GM21526 (cell line): Measurements from ENCODE around the gene GJB6.

Experiments used
- ATAC-seq: cut with Tn5 transposase; IDR thresholded peaks from one replicate; pipeline ENCODE4 v1.9.1; 2021; ENCODE audit warnings: moderate library complexity; ENCODE audit not compliant: unreplicated experiment, low FRiP score

The GJB6 gene

DNA sequence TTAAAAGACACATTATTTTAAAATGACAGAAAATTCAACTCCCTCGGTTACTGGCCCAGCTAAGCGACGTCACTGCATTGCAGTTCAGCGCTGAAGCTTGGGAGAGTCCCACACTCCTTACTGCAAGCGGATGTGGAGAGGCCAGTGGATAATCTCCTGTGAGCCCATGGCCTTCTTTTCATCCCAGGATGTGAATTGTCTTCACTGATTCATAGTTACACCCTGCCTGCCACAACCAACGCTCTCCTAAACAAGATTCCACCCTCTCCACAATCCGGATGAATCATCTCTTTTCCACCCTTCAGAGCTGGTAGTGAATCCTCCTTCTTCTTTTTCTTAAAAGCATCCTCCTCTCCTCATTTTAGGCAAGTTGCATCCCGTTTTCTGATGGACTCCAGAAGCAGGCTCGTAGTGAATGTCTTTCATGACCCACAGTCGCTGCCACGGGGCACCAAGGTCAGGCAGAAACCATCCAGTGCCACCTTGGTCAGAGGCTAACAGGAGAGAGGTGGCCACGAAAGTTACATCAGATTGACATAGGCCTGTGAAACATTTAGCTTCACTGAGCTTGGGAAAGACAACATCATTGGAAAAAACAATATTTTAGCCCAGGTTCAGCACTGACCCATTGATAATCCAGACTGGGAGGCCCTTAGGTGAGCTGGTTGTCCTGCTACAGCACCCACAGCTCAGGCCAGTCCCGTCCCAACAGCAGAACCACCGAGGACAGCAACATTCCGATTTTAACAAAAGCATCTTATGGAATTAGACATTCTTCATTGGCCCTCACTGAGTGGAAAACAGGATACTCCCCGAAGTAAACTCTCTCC, 41.4 kb downstream of the GJB6 start:
- ATAC-seq, result no peak

DNA sequence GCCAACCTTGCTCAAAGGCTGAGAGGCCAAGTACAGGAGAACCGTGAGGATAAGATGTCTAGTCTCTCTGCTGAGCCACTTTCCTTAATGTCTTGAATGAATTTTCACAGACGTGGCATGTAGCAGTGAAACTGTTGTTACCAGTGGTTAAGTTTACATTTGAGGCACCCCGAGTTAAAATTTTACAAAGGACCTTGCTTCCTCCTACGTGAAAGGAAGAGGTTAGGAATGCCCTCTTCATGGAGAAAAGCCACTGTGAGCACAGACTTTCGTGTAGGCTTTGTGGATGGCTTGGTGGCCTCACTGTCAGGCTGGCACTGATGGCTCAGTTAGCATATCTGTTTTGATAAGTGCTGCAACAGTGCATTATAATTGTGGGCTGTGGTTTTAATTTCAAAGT, 42.0 kb downstream of the GJB6 start:
- ATAC-seq, result no peak

DNA sequence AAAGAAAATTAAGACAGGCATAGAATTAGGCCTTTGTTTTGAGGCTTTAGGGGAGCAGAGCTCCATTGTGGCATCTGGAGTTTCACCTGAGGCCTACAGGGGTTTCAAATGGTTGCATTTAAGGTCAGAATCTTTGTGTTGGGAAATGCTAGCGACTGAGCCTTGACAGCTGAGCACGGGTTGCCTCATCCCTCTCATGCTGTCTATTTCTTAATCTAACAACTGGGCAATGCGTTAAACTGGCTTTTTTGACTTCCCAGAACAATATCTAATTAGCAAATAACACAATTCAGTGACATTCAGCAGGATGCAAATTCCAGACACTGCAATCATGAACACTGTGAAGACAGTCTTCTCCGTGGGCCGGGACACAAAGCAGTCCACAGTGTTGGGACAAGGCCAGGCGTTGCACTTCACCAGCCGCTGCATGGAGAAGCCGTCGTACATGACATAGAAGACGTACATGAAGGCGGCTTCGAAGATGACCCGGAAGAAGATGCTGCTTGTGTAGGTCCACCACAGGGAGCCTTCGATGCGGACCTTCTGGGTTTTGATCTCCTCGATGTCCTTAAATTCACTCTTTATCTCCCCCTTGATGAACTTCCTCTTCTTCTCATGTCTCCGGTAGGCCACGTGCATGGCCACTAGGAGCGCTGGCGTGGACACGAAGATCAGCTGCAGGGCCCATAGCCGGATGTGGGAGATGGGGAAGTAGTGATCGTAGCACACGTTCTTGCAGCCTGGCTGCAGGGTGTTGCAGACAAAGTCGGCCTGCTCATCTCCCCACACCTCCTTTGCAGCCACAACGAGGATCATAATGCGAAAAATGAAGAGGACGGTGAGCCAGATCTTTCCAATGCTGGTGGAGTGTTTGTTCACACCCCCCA, 43.2 kb downstream of the GJB6 start:
- ATAC-seq, result no peak

DNA sequence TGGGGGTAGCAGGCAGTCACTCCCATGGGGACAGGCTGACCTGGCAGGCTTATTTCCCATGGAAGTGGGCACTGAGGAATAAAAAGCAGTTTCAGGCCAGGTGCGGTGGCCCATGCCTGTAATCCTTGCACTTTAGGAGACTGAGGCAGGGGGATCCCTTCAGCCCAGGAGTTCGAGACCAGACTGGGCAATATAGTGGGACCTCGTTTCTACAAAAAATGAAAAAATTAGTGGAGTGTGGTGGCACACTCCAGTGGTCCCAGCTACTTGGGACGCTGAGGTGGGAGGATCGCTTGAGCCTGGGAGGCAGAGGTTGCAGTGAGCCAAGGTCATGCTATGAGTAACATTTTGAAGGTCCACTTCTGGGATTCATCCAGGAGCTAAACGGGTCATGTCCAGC, 45.3 kb downstream of the GJB6 start:
- ATAC-seq, result no peak

DNA sequence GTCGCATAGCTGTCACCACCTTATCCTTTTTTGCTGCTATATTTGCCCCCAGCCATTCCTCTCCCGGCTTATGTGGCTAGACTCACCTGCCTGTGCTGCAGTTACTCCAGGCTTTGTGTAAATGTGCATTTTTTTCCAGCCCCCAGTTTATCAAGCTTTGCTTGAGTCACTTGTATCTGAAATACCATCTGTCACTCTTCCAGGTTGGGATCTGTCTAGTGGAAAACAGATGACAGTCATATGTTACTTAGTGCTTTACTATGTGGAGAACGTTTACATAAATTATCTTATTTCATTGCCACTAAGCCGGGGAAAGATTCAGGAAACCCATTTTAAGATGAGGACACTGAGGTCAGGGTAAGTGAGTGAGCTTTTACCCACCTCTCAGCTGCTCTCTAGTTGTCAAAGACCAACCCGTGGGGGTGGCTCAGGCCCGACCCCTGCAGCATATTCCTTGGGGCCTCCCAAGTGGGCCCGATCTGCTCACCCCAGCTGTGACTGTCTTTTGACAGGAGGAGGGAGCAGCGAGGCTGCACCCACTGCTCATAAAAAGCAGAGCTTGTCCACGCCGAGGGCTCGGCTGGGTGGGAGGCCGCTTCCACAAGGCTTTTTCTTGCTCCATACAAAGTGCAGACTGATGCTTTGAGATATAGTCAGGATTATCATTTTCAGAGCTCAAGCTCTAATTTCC, 46.6 kb downstream of the GJB6 start:
- ATAC-seq, result no peak

DNA sequence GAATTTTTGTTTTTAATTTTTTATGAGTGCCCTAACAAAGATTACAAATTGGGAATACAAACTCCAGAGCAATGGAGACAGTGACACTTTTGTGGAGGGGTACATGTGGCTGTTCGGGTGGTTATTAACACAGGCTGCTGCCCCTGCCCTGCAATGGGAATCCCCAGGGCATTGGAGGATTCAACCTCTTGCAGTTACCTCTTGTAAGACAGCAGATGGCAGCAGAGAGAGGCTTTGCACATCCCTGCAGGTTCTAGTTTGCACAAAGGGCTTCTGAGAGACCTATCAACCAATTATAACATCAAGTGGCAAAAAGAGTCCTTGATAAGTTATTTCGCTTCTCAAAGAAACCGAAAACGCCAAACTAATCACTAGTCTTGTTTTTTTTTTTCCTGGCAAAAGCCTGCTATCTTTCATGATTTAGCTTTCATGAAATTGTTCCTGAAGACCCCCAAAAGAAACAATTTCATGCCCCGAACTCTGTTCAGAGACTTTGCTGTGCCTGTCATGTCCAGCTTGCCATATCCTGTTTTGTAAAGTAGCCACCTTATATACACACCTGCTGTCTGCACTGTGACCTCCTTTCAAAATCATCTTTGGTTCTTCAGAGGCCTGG, 49.8 kb downstream of the GJB6 start:
- no peak for ATAC-seq

DNA sequence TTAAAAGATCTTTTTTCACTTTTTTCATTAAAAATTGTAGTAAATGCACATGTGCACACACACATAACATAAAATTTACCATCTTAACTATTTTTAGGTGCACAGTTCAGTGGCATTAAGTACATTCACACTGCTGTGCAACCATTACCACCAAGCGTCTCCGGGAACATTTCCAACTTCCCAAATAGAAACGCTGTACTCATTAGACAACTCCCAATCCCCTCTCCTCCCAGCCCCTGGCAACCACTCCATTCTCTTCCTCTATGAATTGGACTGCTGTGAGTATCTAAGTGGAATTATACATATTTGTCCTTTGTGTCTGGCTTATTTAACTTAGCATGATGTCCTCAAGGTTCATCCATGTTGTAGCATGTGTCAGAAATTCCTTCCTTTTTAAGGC, 50.9 kb downstream of the GJB6 start:
- ATAC-seq, result no peak

DNA sequence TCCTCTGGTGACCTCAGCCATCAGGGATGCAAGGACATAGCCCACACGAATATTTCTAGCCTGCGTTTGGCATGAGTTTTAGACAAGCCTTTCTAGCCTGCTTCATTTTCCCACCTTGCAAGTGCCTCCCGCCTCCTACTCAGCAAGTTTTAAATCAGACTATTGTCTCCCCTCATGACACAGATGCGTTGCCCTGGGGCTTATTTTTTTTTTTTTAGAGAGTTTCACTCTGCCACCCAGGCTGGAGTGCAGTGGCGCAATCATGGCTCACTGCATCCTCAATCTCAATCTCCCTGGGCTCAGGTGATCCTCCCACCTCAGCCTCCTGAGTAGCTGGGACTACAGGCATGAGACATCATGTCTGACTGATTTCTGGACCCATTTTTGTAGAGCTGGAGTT, 54.0 kb downstream of the GJB6 start:
- ATAC-seq, result no peak

DNA sequence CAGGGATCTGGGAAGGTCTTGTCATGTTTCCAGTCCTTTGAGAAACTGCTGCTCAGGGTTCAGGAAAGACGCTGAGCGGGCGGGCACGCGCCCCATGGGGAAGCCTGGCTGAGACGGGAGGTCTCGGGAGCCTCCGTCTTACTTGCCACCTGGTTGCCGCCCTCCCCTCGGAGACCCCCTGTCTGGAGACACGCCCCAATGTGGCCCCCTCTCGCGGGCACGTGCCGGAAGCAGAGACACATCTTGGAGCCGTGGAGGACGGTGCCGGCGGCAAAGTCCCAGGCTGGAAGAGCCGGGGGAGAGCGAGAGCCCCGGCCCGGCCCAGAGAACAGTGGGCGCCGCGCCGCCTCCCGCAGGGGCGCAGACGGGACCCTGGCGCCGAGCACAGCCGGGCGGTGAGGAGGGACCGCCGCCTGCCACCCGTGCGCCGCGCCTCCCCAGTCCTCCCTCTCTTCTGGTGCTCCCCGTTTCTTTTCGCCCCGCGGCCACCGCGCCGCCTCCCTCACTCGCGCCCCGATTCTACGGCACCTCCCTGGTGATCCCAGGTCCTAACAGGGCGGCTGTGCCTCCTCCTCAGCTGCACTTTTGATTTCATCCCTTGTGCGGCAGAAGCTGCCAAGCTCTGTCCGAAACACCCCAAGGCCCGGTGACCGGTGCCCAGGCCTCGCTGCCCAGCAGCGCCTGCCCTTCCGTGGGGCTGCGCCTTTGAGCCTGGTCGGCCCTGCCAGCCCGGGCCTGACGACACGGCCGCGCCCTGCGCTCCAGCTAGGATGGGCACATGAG, 54.9 kb downstream of the GJB6 start:
- no peak for ATAC-seq

DNA sequence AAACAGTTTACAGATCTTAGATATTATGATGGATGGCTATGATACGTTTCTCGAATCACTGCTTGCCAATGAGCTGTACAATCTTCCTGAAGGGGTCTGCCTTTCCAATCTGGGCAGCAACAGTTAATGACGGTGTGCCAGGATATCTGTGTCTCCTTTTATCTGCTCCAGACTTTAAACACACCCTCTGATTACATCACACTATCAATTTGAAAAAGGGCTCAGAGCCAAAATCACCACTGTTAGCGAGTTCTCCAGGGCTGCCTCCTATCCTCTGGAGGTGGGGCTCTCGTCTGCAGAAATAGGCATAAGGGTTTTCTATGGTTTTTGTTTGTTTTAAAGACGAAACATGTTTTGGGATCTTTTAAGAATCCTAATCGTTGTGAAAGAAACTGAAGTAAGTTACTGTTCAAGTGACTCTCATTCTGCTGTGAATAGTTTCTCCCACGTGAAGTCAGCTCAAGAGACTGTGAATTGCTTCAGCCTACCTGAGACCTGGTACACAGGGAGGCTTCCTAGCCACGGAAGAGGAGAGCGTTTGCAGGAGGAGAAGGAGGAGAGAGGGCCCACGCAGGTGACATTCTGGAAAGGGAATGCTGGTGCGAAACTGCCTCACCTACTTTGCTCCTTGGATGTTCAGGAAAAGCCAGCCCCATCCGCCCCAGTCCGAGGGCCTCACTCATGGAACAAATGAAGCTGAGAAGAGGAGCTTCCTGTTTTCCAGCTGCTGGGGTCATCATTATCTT, 56.0 kb downstream of the GJB6 start:
- ATAC-seq, result no peak

DNA sequence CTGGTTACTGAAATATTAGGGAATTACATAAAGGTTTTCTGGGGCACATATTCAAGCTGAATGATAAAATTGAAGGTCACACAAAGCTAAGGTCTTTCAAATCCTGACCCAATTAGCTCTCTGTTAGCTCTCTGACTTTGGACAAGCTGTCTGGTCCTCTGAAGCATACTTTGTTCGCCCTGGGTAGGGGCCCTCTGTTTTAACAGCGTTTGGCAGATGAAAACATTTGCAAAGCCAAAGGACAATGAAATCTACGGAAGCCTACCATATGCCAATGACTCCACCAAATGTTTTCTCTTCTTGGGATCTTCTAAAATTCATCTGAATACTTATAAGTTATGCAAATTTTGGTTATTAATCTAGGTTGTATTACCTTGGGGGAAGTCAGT, 56.7 kb downstream of the GJB6 start:
- ATAC-seq, result no peak

DNA sequence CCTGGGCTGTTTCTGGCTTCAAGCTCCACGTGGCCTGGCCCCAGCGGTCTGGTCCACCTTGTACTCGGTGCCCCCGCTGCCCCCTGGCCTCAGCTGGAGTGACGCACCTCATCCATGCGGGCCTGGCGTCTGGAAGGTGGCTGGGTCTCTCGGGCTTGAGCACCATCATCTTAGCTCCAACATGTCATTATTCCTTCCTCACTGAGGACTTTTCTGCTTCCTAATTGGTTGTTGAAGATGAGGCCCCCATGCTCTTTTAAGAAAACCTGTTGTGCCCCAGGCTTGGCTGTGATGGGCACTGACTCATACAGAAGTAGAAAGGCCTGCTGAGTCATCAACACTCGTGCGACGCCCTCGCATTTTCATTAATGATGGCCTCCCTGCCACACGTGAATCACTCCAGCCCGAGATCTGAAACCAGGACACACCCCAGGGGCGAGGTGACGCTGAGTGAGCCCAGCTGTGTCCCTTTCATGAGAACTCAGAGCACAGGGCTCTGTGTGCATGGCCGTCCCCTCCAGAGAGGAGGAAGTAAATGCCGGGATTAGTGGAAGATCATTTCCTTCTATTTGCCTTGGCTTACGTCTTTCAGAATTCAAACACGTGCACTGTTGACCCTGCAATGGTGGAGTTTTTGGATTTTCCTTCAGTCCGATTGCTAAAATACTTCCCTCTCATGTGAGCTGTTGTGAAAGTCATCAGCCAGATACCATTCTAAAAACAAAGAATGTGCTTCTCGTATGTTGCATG, 57.3 kb downstream of the GJB6 start:
- peak; percentile 79 for ATAC-seq

DNA sequence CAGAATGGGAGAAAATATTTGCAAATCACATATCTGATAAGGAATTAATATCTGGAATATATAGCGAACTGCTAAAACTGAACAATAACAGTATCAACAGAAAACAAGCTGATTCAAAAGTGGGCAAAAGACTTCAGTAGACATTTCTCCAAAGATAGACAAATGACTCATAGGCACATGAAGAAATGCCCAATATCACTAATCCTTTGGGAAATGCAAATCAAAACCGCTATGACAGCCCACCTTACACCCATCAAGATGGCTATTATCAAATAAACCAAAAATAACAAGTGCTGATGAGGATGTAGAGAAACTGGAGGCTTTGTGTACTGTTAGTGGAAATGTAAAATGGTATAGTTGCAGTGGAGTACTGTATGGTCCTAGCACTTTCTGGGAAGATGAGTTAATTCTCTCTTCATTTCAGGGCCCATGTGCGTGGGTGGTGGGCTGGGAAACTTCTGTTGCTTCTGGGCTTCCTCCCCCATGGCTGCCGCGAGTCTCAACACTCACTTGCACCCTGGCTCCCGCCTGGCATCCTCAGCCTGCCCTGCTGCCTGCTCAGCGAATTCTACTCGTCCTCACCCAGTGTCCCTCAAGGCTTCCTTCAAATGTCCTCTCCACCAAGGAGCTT, 58.9 kb downstream of the GJB6 start:
- ATAC-seq, result no peak
